GM13976 (cell line): Measurements from ENCODE around the gene DISP2.

ENCODE experiments used
- DNase-seq: peaks from one replicate; pipeline ENCODE4 v3.0.0; 2012; ENCODE audit warnings: low spot score
- CTCF ChIP-seq: IDR thresholded peaks from 2 replicates; pipeline ENCODE4 v1.5.1; 2012; ENCODE audit warnings: borderline replicate concordance, mild to moderate bottlenecking; ENCODE audit not compliant: insufficient read depth; ENCODE audit errors: extremely low read depth, missing control alignments, control extremely low read depth
- in situ Hi-C: fragments of 300-500 bp; cut with MboI; formaldehyde crosslinking; loops from one replicate; pipeline ENCODE4 v1.12.0; 2022; ENCODE audit warnings: low sequenced_read_pairs, mixed read lengths, inconsistent platforms; ENCODE audit not compliant: unreplicated experiment

DISP2 gene

DNA sequence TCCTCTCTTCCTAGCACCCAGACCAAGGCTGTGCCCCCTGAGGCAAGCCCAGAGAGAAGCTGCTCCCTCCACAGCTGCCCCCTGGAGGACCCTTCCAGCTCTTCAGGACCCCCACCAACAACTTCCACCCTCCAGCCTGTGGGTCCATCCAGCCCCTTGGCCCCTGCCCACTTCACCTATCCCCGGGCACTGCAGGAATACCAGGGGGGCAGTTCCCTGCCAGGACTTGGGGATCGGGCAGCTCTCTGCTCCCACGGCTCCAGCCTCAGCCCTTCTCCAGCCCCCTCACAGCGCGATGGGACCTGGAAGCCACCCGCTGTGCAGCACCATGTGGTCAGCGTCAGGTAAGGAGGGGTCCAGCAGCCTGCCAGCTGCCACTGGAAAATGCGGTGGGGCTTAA lies 5.6 kb downstream of the DISP2 start:
- no peak for TF ChIP-seq CTCF
- in situ Hi-C loops, result no loop called here
- DNase-seq, result no peak

DNA sequence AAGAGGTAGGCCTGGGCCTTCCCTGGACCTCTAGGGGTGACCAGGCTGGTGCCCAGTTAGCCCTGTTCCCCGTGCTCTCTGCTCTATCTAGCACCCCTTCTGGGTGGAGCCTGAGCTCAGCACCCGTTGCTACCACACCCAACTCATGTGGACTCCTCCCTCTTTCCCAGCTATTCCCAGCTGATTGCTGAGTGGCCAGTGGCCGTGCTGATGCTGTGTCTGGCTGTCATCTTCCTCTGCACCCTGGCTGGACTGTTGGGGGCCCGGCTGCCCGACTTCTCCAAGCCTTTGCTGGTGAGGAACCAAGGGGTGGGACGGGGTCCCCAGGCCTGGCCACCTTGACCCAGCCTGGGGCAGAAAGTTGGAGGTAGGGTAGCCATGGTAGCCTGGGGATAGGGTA lies 6.2 kb downstream of the DISP2 start:
- DNase-seq, result no peak
- in situ Hi-C loops, result no loop called here
- no peak for TF ChIP-seq CTCF

- no peak for DNase-seq
- TF ChIP-seq CTCF, result no peak
- in situ Hi-C loops, result no loop called here
Measured at GRCh38 chr15:40365016-40365415, 7.0 kb downstream of the DISP2 start.

GRCh38 chr15:40365624-40366456 lies 7.8 kb downstream of the DISP2 start:
- no peak for TF ChIP-seq CTCF
- DNase-seq, result no peak
- in situ Hi-C loops, result no loop called here

DNA sequence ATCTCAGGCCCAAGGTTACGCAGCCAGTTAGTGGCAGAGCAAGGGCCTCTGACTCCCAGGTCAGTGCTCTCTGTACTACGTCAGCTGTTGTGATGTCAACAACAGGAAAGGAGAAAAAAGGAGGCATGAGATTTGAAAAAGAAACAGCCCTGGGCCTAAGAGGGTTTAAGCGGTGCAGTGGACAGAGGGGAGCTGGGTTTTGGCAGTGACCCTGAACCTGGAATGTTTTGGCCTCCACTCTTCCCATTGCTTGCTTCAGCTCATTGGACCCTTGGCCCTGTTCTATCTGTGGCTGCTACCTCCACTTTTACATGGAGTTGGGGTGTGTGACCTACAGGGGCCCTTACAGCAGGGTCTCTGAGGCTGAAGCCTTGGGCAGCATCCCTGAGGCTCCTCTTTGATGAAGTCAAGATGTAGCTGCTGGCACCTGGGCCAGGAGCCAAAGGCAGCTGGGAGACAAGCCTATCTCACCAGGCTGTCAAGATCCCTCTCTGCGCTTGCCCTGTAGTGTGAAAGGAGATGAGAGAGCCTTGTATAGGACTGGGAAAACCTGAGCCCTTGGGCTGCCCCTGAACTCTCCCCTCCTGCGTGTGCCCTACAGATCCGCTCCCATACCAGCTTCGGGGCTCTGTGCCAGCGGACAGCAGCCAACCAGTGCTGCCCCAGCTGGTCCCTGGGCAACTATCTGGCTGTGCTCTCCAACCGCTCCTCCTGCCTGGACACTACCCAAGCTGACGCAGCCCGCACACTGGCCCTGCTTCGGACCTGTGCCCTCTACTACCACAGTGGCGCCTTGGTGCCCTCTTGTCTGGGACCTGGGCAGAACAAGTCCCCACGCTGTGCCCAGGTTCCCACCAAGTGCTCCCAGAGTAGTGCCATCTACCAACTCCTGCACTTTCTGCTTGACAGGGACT lies 8.7 kb downstream of the DISP2 start:
- no peak for TF ChIP-seq CTCF
- in situ Hi-C loops, result no loop called here
- DNase-seq, result no peak

- no peak for TF ChIP-seq CTCF
- peak; percentile 30 for DNase-seq
- in situ Hi-C loops, result no loop called here
Measured at GRCh38 chr15:40367371-40367685, 9.3 kb downstream of the DISP2 start.
